Fibroblast of lung (primary cell): ENCODE results near the gene MAML2. TPM values are rescaled to one million over a fixed set of nuclear protein-coding genes. Genes with fewer than 3 reads are reported as not detected.

Experiments
- DNase-seq, 2 donors: peaks; one replicate each; pipeline versions ENCODE4 v3.0.0 to v3.0.0-alpha.2; 2010; ENCODE audit warnings: low read depth in 2 of 2
- H2AFZ ChIP-seq: 2 replicates; pipeline ENCODE4 v1.5.1; 2012; ENCODE audit warnings: low read length, control low read depth, inconsistent platforms
- H3K27ac ChIP-seq: 2 replicates; pipeline ENCODE4 v1.5.1; 2011; ENCODE audit warnings: low read length, control low read depth; ENCODE audit not compliant: insufficient read depth
- H3K27me3 ChIP-seq: 2 replicates; pipeline ENCODE4 v1.5.1; 2011; ENCODE audit warnings: mild to moderate bottlenecking, low read length; ENCODE audit not compliant: control insufficient read depth, insufficient read depth
- H3K36me3 ChIP-seq: 2 replicates; pipeline ENCODE4 v1.5.1; 2011; ENCODE audit warnings: low read length; ENCODE audit not compliant: control insufficient read depth, insufficient read depth
- H3K4me1 ChIP-seq: 2 replicates; pipeline ENCODE4 v1.5.1; 2011; ENCODE audit warnings: low read length; ENCODE audit not compliant: control insufficient read depth, insufficient read depth; ENCODE audit errors: extremely low read depth
- H3K4me2 ChIP-seq: 2 replicates; pipeline ENCODE4 v1.5.1; 2011; ENCODE audit warnings: low read length, control low read depth; ENCODE audit not compliant: insufficient read depth; ENCODE audit errors: extremely low read depth
- H3K4me3 ChIP-seq, 4 experiments: fragments of 200-600 bp in 1 of 4; sonication (generic) in 1 of 4; replicated peaks in 1 of 4; 2 replicates each; pipeline ENCODE4 v1.5.1; 2011 to 2016; ENCODE audit warnings: low read length in 4 of 4, low read depth in 3 of 4, mild to moderate bottlenecking in 3 of 4, control low read depth in 2 of 4, inconsistent platforms in 1 of 4, mixed read lengths in 1 of 4; ENCODE audit not compliant: insufficient read depth in 1 of 4; ENCODE audit errors: control extremely low read depth in 1 of 4
- H3K79me2 ChIP-seq: 2 replicates; pipeline ENCODE4 v1.5.1; 2012; ENCODE audit warnings: mild to moderate bottlenecking, low read length, inconsistent platforms; ENCODE audit not compliant: control insufficient read depth, insufficient read depth
- H3K9ac ChIP-seq: 2 replicates; pipeline ENCODE4 v1.5.1; 2011; ENCODE audit warnings: mild to moderate bottlenecking, low read length, control low read depth; ENCODE audit not compliant: insufficient read depth
- H3K9me3 ChIP-seq: 2 replicates; pipeline ENCODE4 v1.5.1; 2012; ENCODE audit warnings: low read depth, low read length; ENCODE audit not compliant: control insufficient read depth, insufficient read depth
- H4K20me1 ChIP-seq: 2 replicates; pipeline ENCODE4 v1.5.1; 2011; ENCODE audit warnings: low read length; ENCODE audit not compliant: control insufficient read depth, insufficient read depth; ENCODE audit errors: extremely low read depth
- EZH2 ChIP-seq: IDR thresholded peaks from 2 replicates; pipeline ENCODE4 v1.5.1; 2012; ENCODE audit warnings: low read length, control low read depth, mild to moderate bottlenecking; ENCODE audit errors: missing control alignments
- polyA plus RNA-seq, 2 donors: library from polyadenylated mRNA; depleted of rRNA in 1 of 2; stranded (reverse) in 1 of 2; unstranded in 1 of 2; fragments of >200 nt; gene quantifications; 2 replicates each; pipeline ENCODE4 v1.2.1, GENCODE V29; 2011 to 2012; ENCODE audit warnings: missing spikeins in 1 of 2
- total RNA-seq: library from RNA; depleted of rRNA; stranded (reverse); fragments of >200 nt; gene quantifications from 2 replicates; pipeline ENCODE4 v1.2.1, GENCODE V29; 2014
- TF ChIP-seq, protein P1 (sequence below), 2 donors: IDR thresholded peaks in 1 of 2; conservative IDR thresholded peaks in 1 of 2; 1 replicate in 1 of 2; 2 replicates in 1 of 2; pipeline ENCODE4 v1.5.1; 2011 to 2012; ENCODE audit warnings: low read length in 2 of 2, control low read depth in 1 of 2, inconsistent platforms in 1 of 2, low read depth in 1 of 2, mild to moderate bottlenecking in 1 of 2

Gene MAML2
- total and polyA plus RNA-seq, 2 donors (not counting 1 experiment from before 2014, with no cell fraction given), result 13.0 to 19.0 TPM

DNA sequence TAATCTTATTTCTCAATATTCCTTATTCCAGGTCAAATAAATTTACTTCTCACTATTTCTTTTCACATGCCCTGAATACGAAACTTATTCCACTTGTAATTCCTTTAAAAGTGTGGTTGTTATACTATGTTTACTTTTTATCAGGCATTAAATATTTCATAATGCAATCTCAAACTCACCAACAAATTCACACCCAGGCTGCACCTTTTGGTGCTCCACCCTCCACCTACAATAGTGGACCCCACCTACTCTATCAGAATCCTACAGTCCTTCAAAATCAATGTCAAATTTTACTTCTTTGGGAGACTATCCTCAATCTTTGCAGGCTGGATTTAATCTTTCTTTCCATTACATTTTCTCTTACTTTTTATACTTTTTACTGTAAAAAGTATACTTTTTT is 353.2 kb downstream of the MAML2 start:
- no peak overlapping the region for H2AFZ ChIP-seq

DNA sequence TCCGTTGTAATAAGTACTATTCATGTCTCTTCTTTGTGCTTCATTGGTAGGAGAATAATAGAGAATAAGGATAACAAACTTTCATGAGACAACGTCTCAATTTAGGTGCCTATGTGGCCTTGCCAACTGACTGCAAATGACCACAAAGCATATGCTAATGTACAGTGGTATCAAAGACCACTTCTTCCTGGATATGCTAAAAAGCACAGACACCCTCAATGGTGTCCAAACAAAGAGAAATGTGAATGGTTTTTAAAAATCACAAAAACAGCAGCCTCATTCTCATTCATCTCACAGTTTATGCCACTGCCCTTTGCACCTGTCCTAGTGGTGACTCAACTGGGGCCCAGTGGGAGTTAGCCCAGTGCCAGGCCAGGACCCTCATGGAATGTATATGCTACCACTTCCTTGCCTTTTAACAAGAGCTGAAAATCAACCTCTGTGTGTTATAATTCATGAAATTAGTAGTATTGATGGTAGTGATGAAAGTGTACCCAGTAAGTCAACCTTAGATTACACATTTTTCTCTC is 353.9 kb downstream of the MAML2 start:
- H3K4me2 ChIP-seq, result no peak overlapping the region
- TF ChIP-seq EZH2, result no peak
- TF ChIP-seq, protein P1, sequence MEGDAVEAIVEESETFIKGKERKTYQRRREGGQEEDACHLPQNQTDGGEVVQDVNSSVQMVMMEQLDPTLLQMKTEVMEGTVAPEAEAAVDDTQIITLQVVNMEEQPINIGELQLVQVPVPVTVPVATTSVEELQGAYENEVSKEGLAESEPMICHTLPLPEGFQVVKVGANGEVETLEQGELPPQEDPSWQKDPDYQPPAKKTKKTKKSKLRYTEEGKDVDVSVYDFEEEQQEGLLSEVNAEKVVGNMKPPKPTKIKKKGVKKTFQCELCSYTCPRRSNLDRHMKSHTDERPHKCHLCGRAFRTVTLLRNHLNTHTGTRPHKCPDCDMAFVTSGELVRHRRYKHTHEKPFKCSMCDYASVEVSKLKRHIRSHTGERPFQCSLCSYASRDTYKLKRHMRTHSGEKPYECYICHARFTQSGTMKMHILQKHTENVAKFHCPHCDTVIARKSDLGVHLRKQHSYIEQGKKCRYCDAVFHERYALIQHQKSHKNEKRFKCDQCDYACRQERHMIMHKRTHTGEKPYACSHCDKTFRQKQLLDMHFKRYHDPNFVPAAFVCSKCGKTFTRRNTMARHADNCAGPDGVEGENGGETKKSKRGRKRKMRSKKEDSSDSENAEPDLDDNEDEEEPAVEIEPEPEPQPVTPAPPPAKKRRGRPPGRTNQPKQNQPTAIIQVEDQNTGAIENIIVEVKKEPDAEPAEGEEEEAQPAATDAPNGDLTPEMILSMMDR (conservative IDR thresholded peaks at IDR 0.05 in 1 of 2, IDR thresholded peaks at IDR 0.05 in 1 of 2; ENCODE audit: low read depth in 1 of 2, low read length in 2 of 2), result no peak
- H3K9me3 ChIP-seq, result no peaks in the 10 kb centered on the region
- H2AFZ ChIP-seq, result no peak overlapping the region
- H3K27me3 ChIP-seq, result no peaks in the 10 kb centered on the region
- H3K79me2 ChIP-seq, result no peaks in the 10 kb centered on the region
- no peak for DNase-seq
- no peak overlapping the region for H3K9ac ChIP-seq
- H3K4me1 ChIP-seq, result peaks cover 12% of the 10 kb centered on the region
- H3K27ac ChIP-seq, result no peak overlapping the region
- H4K20me1 ChIP-seq, result no peaks in the 10 kb centered on the region
- H3K36me3 ChIP-seq, result peaks cover 4% of the 10 kb centered on the region
- no peak overlapping the region for H3K4me3 ChIP-seq

More for the DNA sequence above, 353.2 kb downstream of the MAML2 start:
- no peaks in the 10 kb centered on the region for H3K9me3 ChIP-seq
- TF ChIP-seq EZH2, result no peak
- TF ChIP-seq, protein P1 (conservative IDR thresholded peaks at IDR 0.05 in 1 of 2, IDR thresholded peaks at IDR 0.05 in 1 of 2; ENCODE audit: low read depth in 1 of 2, low read length in 2 of 2), result no peak
- H3K27me3 ChIP-seq, result no peaks in the 10 kb centered on the region
- no peaks in the 10 kb centered on the region for H4K20me1 ChIP-seq
- H3K27ac ChIP-seq, result no peak overlapping the region
- H3K36me3 ChIP-seq, result peaks cover 2% of the 10 kb centered on the region
- H3K9ac ChIP-seq, result no peak overlapping the region
- no peaks in the 10 kb centered on the region for H3K79me2 ChIP-seq
- no peak overlapping the region for H3K4me3 ChIP-seq
- H3K4me2 ChIP-seq, result no peak overlapping the region
- peaks cover 12% of the 10 kb centered on the region for H3K4me1 ChIP-seq
- DNase-seq, result no peak

DNA sequence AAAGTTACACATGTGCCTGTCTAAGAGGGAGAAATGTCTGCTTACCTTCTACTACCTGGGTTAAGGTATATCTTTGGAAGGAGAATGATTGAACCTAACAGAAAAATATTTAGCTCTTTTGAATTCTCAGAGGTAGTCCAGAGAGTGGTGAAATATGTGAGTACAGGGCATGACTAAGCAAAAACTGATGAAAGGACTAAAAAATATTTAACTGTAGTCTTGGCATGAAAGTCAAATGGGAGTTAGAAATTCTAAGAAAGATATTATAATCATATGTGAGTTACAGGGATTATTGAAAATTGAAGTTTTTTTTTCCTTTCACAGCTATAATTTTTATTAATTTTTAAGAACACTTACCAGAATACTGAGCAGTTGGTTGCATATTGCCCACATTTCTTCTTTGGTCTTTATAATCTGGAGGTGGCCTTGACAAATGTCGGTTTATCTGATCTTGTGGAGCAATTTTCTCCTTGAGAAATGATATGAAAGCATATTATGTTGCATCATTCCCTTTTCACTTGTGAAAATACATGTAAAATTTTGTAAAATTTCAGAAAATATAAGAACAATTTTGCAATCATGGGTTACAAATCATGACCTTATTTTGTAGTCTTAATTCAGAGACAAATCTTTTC is 357.7 kb downstream of the MAML2 start:
- no peak overlapping the region for H3K4me3 ChIP-seq
- no peak overlapping the region for H2AFZ ChIP-seq
- no peaks in the 10 kb centered on the region for H3K27me3 ChIP-seq
- H3K79me2 ChIP-seq, result no peaks in the 10 kb centered on the region
- no peaks in the 10 kb centered on the region for H3K9me3 ChIP-seq
- H3K4me2 ChIP-seq, result no peak overlapping the region
- no peak overlapping the region for H3K9ac ChIP-seq
- H3K4me1 ChIP-seq, result no peaks in the 10 kb centered on the region
- H3K36me3 ChIP-seq, result peaks cover 4% of the 10 kb centered on the region
- H3K27ac ChIP-seq, result no peak overlapping the region
- no peak for TF ChIP-seq EZH2
- TF ChIP-seq, protein P1 (conservative IDR thresholded peaks at IDR 0.05 in 1 of 2, IDR thresholded peaks at IDR 0.05 in 1 of 2; ENCODE audit: low read depth in 1 of 2, low read length in 2 of 2), result no peak
- DNase-seq, result peak; percentile 27 to 47
- no peaks in the 10 kb centered on the region for H4K20me1 ChIP-seq
